B cell (primary cell): ENCODE results near the gene LZTR1. TPM values are rescaled to one million over a fixed set of nuclear protein-coding genes. Genes with fewer than 3 reads are reported as not detected.

ENCODE experiments used
- ATAC-seq: fragments of 200-7000 bp; cut with Tn5 transposase; one replicate; pipeline ENCODE4 v1.10.0; 2021; ENCODE audit warnings: low read depth, mild to moderate bottlenecking, moderate number of reproducible peaks, moderate library complexity
- CTCF ChIA-PET: fragments of 350-600 bp; sonication (Branson Sonifier 250); formaldehyde crosslinking; loops from one replicate; lab custom pipeline; 2021; ENCODE audit warnings: antibody characterized with exemption, inconsistent platforms; lab: Charles Lee
- POLR2A ChIA-PET: fragments of 350-600 bp; sonication (Branson Sonifier 250); formaldehyde crosslinking; loops from one replicate; lab custom pipeline; 2021; ENCODE audit warnings: antibody characterized with exemption; lab: Charles Lee
- DNase-seq: peaks from one replicate; pipeline ENCODE4 v3.0.0; 2013
- H2AFZ ChIP-seq: 2 replicates; pipeline ENCODE4 v1.6.1; 2012; ENCODE audit warnings: mild to moderate bottlenecking, low read depth, low read length; ENCODE audit not compliant: insufficient read depth, poor library complexity, severe bottlenecking
- H3K27ac ChIP-seq, 2 donors: 1 replicate in 1 of 2; 2 replicates in 1 of 2; pipeline ENCODE4 v1.5.1; 2012 to 2013; ENCODE audit warnings: low read length in 2 of 2, mild to moderate bottlenecking in 2 of 2, moderate library complexity in 1 of 2
- H3K27me3 ChIP-seq, 4 experiments: fragments of 200-600 bp in 1 of 4; sonication (generic) in 1 of 4; replicated peaks in 1 of 4; 1 replicate in 2 of 4; 2 replicates in 2 of 4; pipeline versions ENCODE4 v1.6.1 to v1.7.0; 2013 to 2016; ENCODE audit warnings: low read length in 3 of 4, mild to moderate bottlenecking in 2 of 4, mixed read lengths in 1 of 4, moderate library complexity in 1 of 4; ENCODE audit not compliant: insufficient read depth in 4 of 4, control insufficient read depth in 3 of 4; ENCODE audit errors: control extremely low read depth in 1 of 4
- H3K36me3 ChIP-seq, 2 experiments: replicated peaks in 1 of 2; 1 replicate in 1 of 2; 2 replicates in 1 of 2; pipeline versions ENCODE4 v1.6.1 to v1.7.1; 2013; ENCODE audit warnings: low read length in 1 of 2; ENCODE audit not compliant: insufficient read depth in 2 of 2, control insufficient read depth in 1 of 2; ENCODE audit errors: control extremely low read depth in 1 of 2, extremely low read depth in 1 of 2
- H3K4me1 ChIP-seq, 2 donors: fragments of 200-600 bp in 1 of 2; sonication (generic) in 1 of 2; 1 replicate in 1 of 2; 2 replicates in 1 of 2; pipeline versions ENCODE4 v1.5.1 to v1.6.1; 2013 to 2017; ENCODE audit warnings: low read length in 2 of 2; ENCODE audit not compliant: control insufficient read depth in 2 of 2, insufficient read depth in 2 of 2
- H3K4me2 ChIP-seq: replicated peaks from 2 replicates; pipeline ENCODE3; 2012; ENCODE audit warnings: mild to moderate bottlenecking, low read depth, low read length; ENCODE audit not compliant: poor library complexity, severe bottlenecking
- H3K4me3 ChIP-seq, 5 experiments: fragments of 200-600 bp in 1 of 5; sonication (generic) in 1 of 5; 1 replicate in 3 of 5; 2 replicates in 2 of 5; pipeline versions ENCODE4 v1.5.1 to v1.7.0; 2011 to 2016; ENCODE audit warnings: low read length in 4 of 5, mild to moderate bottlenecking in 4 of 5, low read depth in 2 of 5, control low read depth in 1 of 5, moderate library complexity in 1 of 5; ENCODE audit not compliant: insufficient read depth in 1 of 5; ENCODE audit errors: control extremely low read depth in 1 of 5, extremely low read depth in 1 of 5
- H3K79me2 ChIP-seq: fragments of 200-600 bp; sonication (generic); one replicate; pipeline ENCODE4 v1.6.0; 2016; ENCODE audit warnings: low read length; ENCODE audit not compliant: control insufficient read depth, insufficient read depth
- H3K9ac ChIP-seq: fragments of 200-600 bp; sonication (generic); 2 replicates; pipeline ENCODE4 v1.6.1; 2017; ENCODE audit warnings: mild to moderate bottlenecking, low read length, moderate library complexity
- H3K9me3 ChIP-seq, 3 donors: one replicate each; pipeline versions ENCODE4 v1.6.1 to v1.7.1; 2013; ENCODE audit warnings: low read length in 2 of 3; ENCODE audit not compliant: control insufficient read depth in 2 of 3, insufficient read depth in 1 of 3; ENCODE audit errors: control extremely low read depth in 1 of 3
- H4K20me1 ChIP-seq: 2 replicates; pipeline ENCODE4 v1.6.0; 2012; ENCODE audit warnings: mild to moderate bottlenecking, low read length; ENCODE audit not compliant: insufficient read depth, control insufficient read depth, poor library complexity, severe bottlenecking
- H3K27ac Mint-ChIP-seq: one replicate; pipeline ENCODE4 v1.8.0; 2021; ENCODE audit warnings: mixed read lengths
- H3K27me3 Mint-ChIP-seq: one replicate; pipeline ENCODE4 v1.8.0; 2021; ENCODE audit warnings: mixed read lengths
- H3K4me1 Mint-ChIP-seq: one replicate; pipeline ENCODE4 v1.8.0; 2021; ENCODE audit warnings: mixed read lengths
- H3K4me3 Mint-ChIP-seq: one replicate; pipeline ENCODE4 v1.8.0; 2021; ENCODE audit warnings: mixed read lengths
- H3K9me3 Mint-ChIP-seq: one replicate; pipeline ENCODE4 v1.8.0; 2022; ENCODE audit warnings: mixed read lengths; ENCODE audit not compliant: insufficient read depth
- CTCF ChIP-seq: fragments of 200-600 bp; IDR thresholded peaks from one replicate; pipeline ENCODE4 v1.8.0; 2022; ENCODE audit warnings: antibody characterized with exemption, mild to moderate bottlenecking
- EZH2 ChIP-seq: IDR thresholded peaks from 2 replicates; pipeline ENCODE4 v1.6.1; 2012; ENCODE audit warnings: borderline replicate concordance, low read depth, mild to moderate bottlenecking, moderate library complexity, low read length; ENCODE audit not compliant: insufficient read depth, poor library complexity, severe bottlenecking
- WGBS: methylation state at CpG from one replicate; pipeline ENCODE4 v1.1.5; 2013; ENCODE audit warnings: missing lambda C conversion rate; ENCODE audit not compliant: insufficient coverage; 5-methylcytosine and 5-hydroxymethylcytosine counted together
- intact Hi-C: fragments of 100-400 bp; cut with micrococcal nuclease; formaldehyde crosslinking; loops from one replicate; pipeline ENCODE4 v1.10.0; 2022
- polyA plus RNA-seq: library from polyadenylated mRNA; depleted of rRNA; stranded (reverse); fragments of >200 nt; gene quantifications from 2 replicates; pipeline ENCODE4 v1.2.3, GENCODE V29; 2012
- total RNA-seq, 2 donors: library from RNA; stranded (reverse); fragments of 120-200 nt in 1 of 2; gene quantifications; 1 replicate in 1 of 2; 2 replicates in 1 of 2; pipeline versions ENCODE4 v1.2.3 to v1.2.4, GENCODE V29; 2013 to 2022

Gene LZTR1
- total and polyA plus RNA-seq, 2 donors (not counting 1 experiment from before 2014, with no cell fraction given): 75.7 to 94.8 TPM

- Histone ChIP-seq H3K79me2 (no peaks in the 10 kb centered on the region), H3K36me3 (no peaks in the 10 kb centered on the region), H3K4me2 (no peak overlapping the region), H3K27me3 (peaks cover 0 to 30% (median 7%) of the 10 kb centered on the region in 4 experiments), H3K9ac (no peak overlapping the region), H3K4me3 (no peak overlapping the region), H3K4me1 (peaks cover 23 to 24% of the 10 kb centered on the region in 2 donors), H3K9me3 (no peaks in the 10 kb centered on the region), H3K27ac (no peak overlapping the region), H4K20me1 (no peaks in the 10 kb centered on the region), H2AFZ (no peak overlapping the region)
- no peaks in the 10 kb centered on the region for H3K9me3 Mint-ChIP-seq
- 91% methylated on average over 9 of the region's 15 CpGs for WGBS
- ChIA-PET POLR2A (interaction anchor here (0.9 kb wide), 1 partner anchor 41 kb away, joined by 3 read pairs; no protein-coding TSS in a partner anchor), CTCF (interaction anchor here (0.6 kb wide), 1 partner anchor 11 kb away, joined by 3 read pairs; no protein-coding TSS in a partner anchor)
- no peak overlapping the region for H3K4me3 Mint-ChIP-seq
- H3K27me3 Mint-ChIP-seq: peaks cover 29% of the 10 kb centered on the region
- no peak for DNase-seq
- no peak overlapping the region for H3K27ac Mint-ChIP-seq
- H3K4me1 Mint-ChIP-seq: peaks cover 20% of the 10 kb centered on the region
- no peak for ATAC-seq
- intact Hi-C loops: loop anchor here (10.0 kb wide), 1 partner anchor 59 kb away; the partner anchor contains the start of gene LZTR1
- no peak for TF ChIP-seq EZH2
- TF ChIP-seq CTCF: no peak
These were observed 61.9 kb downstream of the LZTR1 start for GRCh38 chr22:21043860-21044535.
